Measurements from ENCODE around the gene TMPRSS11F. TPM values are rescaled to one million over a fixed set of nuclear protein-coding genes. Genes with fewer than 3 reads are reported as not detected.

Gene TMPRSS11F
- total RNA-seq, 1 donor from 2014 or later = not detected

- FAIRE-seq (no peak), DNase-seq (ENCODE audit: low spot score in 2 of 2) (no peak)
Observed at GRCh38 chr4:68079928-68080327, 49.7 kb downstream of the TMPRSS11F start.

GRCh38 chr4:68077737-68078136 is 51.9 kb downstream of the TMPRSS11F start:
- DNase-seq (ENCODE audit: low spot score in 2 of 2) (no peak), FAIRE-seq (no peak)

GRCh38 chr4:68077301-68077700 is 52.4 kb downstream of the TMPRSS11F start:
- DNase-seq (ENCODE audit: low spot score in 2 of 2) (no peak), FAIRE-seq (no peak)

- FAIRE-seq = no peak
- no peak for DNase-seq (ENCODE audit: low spot score in 2 of 2)
Observed at GRCh38 chr4:68076194-68076593, 53.5 kb downstream of the TMPRSS11F start.

GRCh38 chr4:68074397-68074796 is 55.3 kb downstream of the TMPRSS11F start:
- no peak for FAIRE-seq

GRCh38 chr4:68070302-68070701 is 59.4 kb downstream of the TMPRSS11F start:
- no peak for DNase-seq (ENCODE audit: low spot score in 2 of 2)
- FAIRE-seq = no peak

More at GRCh38 chr4:68074397-68074796, 55.3 kb downstream of the TMPRSS11F start:
- no peak for DNase-seq (ENCODE audit: low spot score in 2 of 2)

GRCh38 chr4:68062501-68062900 is 67.2 kb downstream of the TMPRSS11F start:
- DNase-seq (ENCODE audit: low spot score in 2 of 2) = no peak
- no peak for FAIRE-seq

GRCh38 chr4:68038272-68038671 is 91.4 kb downstream of the TMPRSS11F start:
- DNase-seq (ENCODE audit: low spot score in 2 of 2) = no peak
- no peak for FAIRE-seq

- FAIRE-seq = no peak
- no peak for DNase-seq (ENCODE audit: low spot score in 2 of 2)
Observed at GRCh38 chr4:68021185-68021584, 108.5 kb downstream of the TMPRSS11F start.

GRCh38 chr4:68011684-68012083 is 118.0 kb downstream of the TMPRSS11F start:
- no peak for DNase-seq (ENCODE audit: low spot score in 2 of 2)
- no peak for FAIRE-seq

Small RNAs within 50 kb of the gene (small RNA-seq; reads per million reads assigned to genes)
- not detected for gene RNU6-95P

Other genes starting within 250 kb of the TMPRSS11F start
- gene TMPRSS11D, start 245.9 kb downstream of the TMPRSS11F start, total RNA-seq = not detected
- not detected for gene TMPRSS11A, start 166.4 kb downstream of the TMPRSS11F start, total RNA-seq
- not detected for gene TMPRSS11B, start 115.8 kb upstream of the TMPRSS11F start, total RNA-seq
- 95.0 TPM for gene YTHDC1, start 220.2 kb upstream of the TMPRSS11F start, total RNA-seq

All from frontal cortex (tissue), 4 donors.